Parathyroid adenoma (tissue), 2 donors: ENCODE measurements around the gene SPEM2.

Experiments
- H2AFZ ChIP-seq: fragments of 300-600 bp; sonication (generic); one replicate; pipeline ENCODE4 v1.7.0; 2017; ENCODE audit warnings: antibody characterized with exemption, mild to moderate bottlenecking
- H3K27ac ChIP-seq: fragments of 300-600 bp; sonication (generic); one replicate; pipeline ENCODE4 v1.7.0; 2017
- H3K27me3 ChIP-seq: fragments of 300-600 bp; sonication (generic); one replicate; pipeline ENCODE4 v1.7.0; 2017; ENCODE audit warnings: low read length; ENCODE audit not compliant: control insufficient read depth, insufficient read depth
- H3K36me3 ChIP-seq: fragments of 300-600 bp; sonication (generic); one replicate; pipeline ENCODE4 v1.7.0; 2017; ENCODE audit warnings: low read length; ENCODE audit not compliant: control insufficient read depth, insufficient read depth
- H3K4me1 ChIP-seq: fragments of 300-600 bp; sonication (generic); one replicate; pipeline ENCODE4 v1.7.0; 2017; ENCODE audit warnings: control low read depth
- H3K4me2 ChIP-seq: fragments of 300-600 bp; sonication (generic); one replicate; pipeline ENCODE4 v1.7.0; 2017; ENCODE audit warnings: low read length
- H3K4me3 ChIP-seq: fragments of 300-600 bp; sonication (generic); one replicate; pipeline ENCODE4 v1.7.0; 2017; ENCODE audit warnings: low read depth, low read length
- H3K79me2 ChIP-seq: fragments of 300-600 bp; sonication (generic); one replicate; pipeline ENCODE4 v1.7.0; 2017; ENCODE audit warnings: control low read depth
- H3K9ac ChIP-seq: fragments of 300-600 bp; sonication (generic); one replicate; pipeline ENCODE4 v1.7.0; 2017; ENCODE audit warnings: mild to moderate bottlenecking
- H3K9me3 ChIP-seq: fragments of 300-600 bp; sonication (generic); one replicate; pipeline ENCODE4 v1.7.0; 2017; ENCODE audit warnings: low read length; ENCODE audit not compliant: control insufficient read depth
- CTCF ChIP-seq: fragments of 300-600 bp; sonication (generic); IDR thresholded peaks from one replicate; pipeline ENCODE4 v1.7.0; 2017; ENCODE audit warnings: antibody characterized with exemption, mild to moderate bottlenecking
- donor health status: primary hyperparathyroidism.

Gene SPEM2

DNA sequence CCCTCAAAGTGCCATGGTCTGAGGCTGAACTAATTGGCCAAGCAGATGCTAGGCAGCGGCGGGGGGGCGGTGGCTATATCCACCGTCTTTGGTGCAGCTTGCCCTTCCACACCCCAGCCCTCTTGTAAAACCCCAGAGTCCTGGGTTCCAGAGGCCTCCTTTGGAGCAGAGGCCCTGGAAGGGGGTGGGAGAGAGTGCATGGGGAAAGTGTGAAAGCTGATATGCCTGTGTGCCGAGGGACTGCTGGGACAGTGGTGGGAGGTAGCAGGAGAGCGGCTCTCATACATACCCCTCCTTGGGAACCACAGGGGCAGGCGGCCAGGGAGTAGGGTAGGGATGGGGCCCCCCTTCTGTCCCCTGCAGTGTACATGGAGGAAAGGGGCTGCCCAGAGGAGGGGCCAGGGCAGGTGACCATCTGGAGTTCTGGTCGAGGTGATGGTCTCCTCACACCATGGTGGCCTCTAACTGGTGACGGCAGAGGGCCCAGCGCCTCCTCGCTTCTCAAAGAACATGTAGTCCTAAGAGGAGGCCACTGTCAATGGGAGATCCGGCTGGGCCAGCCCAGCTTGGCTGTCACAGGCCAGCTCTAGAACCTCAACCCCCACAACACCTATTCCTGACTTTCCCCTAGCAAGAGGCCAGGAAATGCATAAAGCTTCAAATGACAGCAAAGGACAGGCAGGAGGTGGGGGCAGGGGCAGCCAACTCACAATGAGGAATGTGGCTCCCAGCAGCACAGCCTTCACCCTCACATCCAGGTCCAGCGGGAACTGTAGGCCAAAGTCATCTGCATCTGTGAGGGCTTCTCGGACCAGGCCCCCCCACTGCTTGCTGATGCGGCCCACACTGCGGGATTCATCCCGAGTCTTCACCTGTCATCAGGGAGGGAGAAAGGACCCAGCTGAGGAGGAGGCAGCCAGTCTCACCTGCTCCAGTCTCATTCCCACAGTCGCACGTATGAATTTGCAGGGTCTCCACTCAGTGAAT, 35.2 kb upstream of the SPEM2 start:
- H3K4me1 ChIP-seq = peaks cover 2% of the 10 kb centered on the region
- no peak overlapping the region for H3K4me3 ChIP-seq
- no peak overlapping the region for H3K27ac ChIP-seq
- no peaks in the 10 kb centered on the region for H3K27me3 ChIP-seq
- no peak overlapping the region for H2AFZ ChIP-seq
- no peak overlapping the region for H3K9ac ChIP-seq
- H3K4me2 ChIP-seq = no peak overlapping the region
- TF ChIP-seq CTCF = no peak
- H3K9me3 ChIP-seq = no peaks in the 10 kb centered on the region
- no peaks in the 10 kb centered on the region for H3K36me3 ChIP-seq
- no peaks in the 10 kb centered on the region for H3K79me2 ChIP-seq

DNA sequence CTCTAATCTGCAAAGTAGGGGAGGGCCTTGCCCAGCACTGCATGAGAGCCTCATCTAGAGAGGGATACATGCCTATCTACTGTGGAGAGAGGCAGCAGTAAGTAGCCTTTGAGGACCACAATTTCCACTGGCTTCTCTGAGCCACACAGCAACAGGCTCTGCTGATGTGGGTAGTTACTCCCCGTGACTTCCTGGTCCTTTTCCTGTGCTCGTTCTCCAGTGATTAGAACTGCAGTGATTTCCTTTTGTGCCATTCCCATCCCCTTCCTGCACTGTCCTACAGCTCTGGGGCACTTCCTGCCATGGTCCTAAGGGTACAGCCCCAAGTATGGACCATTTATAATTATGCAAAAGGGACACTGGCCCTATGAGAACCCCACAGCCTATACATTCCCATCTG, 34.1 kb upstream of the SPEM2 start:
- Histone ChIP-seq H3K4me3 (no peak overlapping the region), H2AFZ (no peak overlapping the region), H3K4me1 (peaks cover 2% of the 10 kb centered on the region), H3K36me3 (no peaks in the 10 kb centered on the region), H3K9me3 (no peaks in the 10 kb centered on the region), H3K4me2 (no peak overlapping the region), H3K27ac (no peak overlapping the region), H3K9ac (no peak overlapping the region), H3K79me2 (no peaks in the 10 kb centered on the region), H3K27me3 (no peaks in the 10 kb centered on the region)
- no peak for TF ChIP-seq CTCF

DNA sequence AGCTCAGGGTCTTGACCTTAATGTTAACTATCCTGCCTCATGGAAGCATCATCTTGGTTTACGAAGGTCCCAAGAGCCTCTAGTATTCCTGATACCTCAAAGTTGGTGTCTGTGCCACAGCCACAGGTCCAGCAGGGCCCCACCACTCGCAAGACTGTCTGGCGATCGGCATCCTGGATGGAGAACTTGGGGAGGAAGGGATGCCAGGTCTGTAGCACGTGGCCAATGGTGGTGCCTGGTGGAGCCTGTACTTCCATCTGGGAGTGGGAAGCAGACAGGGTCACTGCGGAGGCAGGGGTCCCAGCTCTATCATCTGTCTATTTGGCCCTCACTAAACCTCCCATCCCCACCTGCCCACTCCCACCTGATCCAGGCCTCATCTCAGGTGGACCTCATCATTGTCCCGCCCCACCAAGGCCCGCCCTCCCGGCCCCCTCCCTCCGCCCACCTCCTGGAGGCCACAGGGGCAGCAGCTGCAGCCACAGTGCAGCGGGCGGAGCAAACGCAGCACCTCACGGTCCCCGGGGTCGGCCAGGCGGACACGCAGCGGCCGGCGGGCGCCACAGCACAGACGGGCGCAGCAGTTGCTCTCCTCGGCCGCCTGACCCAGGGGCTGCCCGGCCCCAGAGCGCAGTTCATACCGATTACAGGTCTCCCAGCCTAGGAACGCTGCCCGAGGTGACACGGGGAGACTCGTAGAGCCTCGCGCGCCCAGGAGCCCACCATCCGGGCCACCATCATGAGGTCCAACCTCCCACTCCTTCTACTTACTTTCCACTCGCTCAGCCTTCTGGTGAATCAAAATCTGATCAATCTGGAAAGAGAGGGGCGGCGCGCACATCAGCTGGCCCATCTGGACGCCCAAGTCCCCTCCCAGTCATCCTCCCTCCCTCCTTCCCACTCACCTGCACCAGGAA, 32.5 kb upstream of the SPEM2 start:
- Histone ChIP-seq H3K36me3 (no peaks in the 10 kb centered on the region), H3K79me2 (no peaks in the 10 kb centered on the region), H3K9me3 (no peaks in the 10 kb centered on the region), H3K4me3 (peak overlapping the region; percentile 89), H3K27ac (peak overlapping the region; percentile 88), H3K9ac (no peak overlapping the region), H3K27me3 (no peaks in the 10 kb centered on the region), H3K4me1 (peaks cover 2% of the 10 kb centered on the region), H2AFZ (peak overlapping the region; percentile 87), H3K4me2 (peak overlapping the region; percentile 94)
- no peak for TF ChIP-seq CTCF

DNA sequence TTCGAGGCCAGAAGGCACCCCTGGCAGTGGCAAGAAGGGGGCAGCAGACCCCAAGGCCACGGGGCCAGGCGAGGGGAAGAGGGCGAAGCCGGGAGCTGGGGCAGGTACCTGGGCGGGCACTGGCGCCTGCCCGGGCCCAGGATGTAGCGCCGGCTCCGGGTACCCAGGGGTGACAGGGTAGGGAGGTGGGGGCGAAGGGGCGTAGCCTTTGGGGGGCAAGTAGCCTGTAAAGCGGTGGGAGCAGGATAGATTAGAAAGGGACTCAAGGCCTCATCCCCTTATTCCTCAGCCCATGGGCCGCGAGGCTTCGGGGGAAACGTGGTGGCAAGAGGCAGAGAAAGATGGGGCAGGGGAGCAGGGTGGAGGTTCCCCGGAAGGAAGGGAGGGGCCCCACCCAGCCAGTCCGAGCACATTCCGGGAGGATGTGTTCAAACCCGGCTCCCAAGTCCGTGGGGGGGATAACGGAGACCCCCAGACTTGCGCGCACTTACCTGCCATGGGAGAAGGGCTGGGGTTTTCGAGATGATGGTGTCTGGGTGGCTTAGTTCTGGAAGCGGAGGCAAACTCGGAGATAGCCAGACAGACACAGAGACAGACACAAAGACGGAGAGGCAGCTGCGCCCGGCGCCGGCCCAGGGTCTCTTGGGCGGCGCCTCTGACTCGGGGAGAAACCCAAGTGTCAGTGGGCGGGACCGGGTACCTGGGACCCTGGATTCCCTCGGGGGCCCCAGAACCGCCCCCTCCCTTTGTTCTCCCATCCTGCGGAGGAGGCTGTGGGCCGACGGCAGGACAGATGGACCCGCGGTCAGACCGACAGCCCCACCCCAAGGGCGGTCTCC, 31.6 kb upstream of the SPEM2 start:
- Histone ChIP-seq H3K36me3 (no peaks in the 10 kb centered on the region), H3K79me2 (no peaks in the 10 kb centered on the region), H3K27ac (peak overlapping the region; percentile 88), H3K4me3 (peak overlapping the region; percentile 89), H2AFZ (peak overlapping the region; percentile 87), H3K4me2 (peak overlapping the region; percentile 94), H3K9me3 (no peaks in the 10 kb centered on the region), H3K27me3 (no peaks in the 10 kb centered on the region), H3K4me1 (peaks cover 2% of the 10 kb centered on the region), H3K9ac (peak overlapping the region; percentile 31)
- no peak for TF ChIP-seq CTCF
